GM19397 (cell line): Measurements from ENCODE around the gene APH1A.
A peak's percentile ranks its signal among the peaks of the same experiment; 100 is the strongest.
"Not testable (repeated sequence)": the region's sequence is repeated elsewhere in the genome, so short reads cannot be mapped to it uniquely, and the experiment has no call there.

Source experiments
- ATAC-seq: cut with Tn5 transposase; IDR thresholded peaks from one replicate; pipeline ENCODE4 v1.9.1; 2021; ENCODE audit warnings: mild to moderate bottlenecking, moderate library complexity; ENCODE audit not compliant: unreplicated experiment

The APH1A gene

DNA sequence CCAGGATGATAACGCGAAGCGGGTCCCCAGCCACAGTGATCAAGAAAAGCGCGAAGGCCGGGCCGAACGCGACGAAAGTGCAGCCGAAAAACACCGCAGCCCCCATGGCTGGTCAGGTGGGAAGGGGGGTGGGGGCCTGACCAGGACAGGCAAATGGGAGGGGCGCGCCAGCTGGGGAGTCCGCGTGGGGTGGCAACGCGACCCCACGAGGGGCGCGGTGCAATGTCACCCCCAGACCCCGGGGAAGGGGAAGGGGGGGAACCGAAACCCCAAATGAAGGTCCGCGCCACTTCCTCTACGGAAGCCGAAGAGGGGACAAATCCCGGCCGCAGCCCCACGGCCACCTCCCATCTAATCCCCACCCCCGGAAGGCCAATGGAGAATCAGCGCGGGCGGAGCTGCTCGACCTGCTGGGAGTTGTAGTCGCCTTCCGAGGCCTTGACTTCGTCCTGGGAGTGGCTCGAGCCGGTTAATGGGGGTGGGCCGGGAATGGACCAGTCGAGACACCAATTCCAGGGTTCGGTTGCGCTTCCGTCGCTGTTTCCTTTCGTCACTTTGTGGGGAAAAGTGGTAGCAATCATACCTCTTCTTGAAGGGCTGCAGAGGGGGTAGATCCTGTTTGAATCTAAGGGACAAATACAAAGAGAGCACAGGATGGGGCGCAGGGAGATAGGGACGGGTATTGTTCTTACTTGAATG, at the start of gene APH1A:
Gene APH1A (minus strand): TSS at position 312 of the 699 bp plus-strand sequence. CDS start 206 bp downstream, at position 106.
- ATAC-seq: peak; percentile 89

GRCh38 chr1:150314691-150315090, 45.9 kb upstream of the APH1A start:
- ATAC-seq: not testable (repeated sequence)

DNA sequence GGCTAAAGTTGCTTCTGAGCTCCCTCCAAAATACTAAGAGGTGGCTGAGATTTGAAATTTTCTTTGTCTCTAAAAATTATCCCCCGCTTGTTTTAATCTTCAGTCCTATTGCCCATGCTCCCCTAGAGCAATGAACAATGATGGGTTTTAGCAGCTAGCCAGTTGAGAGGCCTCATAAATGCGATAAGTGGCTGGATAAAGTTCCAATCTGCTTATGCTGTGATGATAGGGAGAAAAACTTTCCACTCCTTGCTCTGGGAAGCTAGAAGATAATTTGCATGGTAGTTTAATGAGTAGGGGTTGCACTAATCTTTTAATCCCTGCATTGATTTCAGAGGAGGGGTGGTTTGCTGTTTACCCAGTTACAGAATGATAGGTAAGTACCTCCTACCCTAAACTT, 42.9 kb upstream of the APH1A start:
- ATAC-seq: no peak

DNA sequence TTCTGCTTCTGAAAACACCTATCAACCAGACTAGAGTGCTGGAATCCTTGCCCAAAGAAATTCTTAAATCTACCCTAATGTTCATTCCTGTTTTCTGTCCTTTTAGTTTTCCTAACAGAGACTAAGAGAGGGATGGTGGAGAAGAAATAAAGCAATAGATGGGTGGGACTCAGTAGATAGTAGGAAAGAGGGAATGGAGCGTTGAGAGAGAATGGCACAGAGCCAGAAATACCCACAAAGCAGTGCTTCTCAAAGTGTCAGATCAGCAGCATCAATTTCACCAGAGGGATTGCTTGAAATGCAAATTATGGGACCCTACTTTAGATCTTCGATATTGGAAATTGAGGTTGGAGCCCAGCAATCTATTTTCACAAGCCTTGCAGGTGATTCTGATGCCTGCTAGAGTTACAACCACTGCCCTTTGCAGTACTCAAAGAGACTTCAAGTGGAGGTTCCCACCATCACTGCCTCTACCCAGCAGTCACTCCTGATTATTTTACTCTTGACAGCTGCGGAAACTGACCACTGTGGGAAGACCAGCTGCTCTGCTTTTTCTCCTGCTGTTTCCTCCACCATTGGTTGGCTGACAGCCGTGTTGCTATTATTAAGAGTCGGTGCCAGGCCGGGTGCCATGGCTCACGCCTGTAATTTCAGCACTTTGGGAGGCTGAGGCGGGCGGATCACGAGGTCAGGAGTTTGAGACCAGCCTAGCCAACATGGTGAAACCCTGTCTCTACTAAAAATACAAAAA, 41.1 kb upstream of the APH1A start:
- no peak for ATAC-seq

GRCh38 chr1:150308585-150308984, 39.8 kb upstream of the APH1A start:
- ATAC-seq: not testable (repeated sequence)

DNA sequence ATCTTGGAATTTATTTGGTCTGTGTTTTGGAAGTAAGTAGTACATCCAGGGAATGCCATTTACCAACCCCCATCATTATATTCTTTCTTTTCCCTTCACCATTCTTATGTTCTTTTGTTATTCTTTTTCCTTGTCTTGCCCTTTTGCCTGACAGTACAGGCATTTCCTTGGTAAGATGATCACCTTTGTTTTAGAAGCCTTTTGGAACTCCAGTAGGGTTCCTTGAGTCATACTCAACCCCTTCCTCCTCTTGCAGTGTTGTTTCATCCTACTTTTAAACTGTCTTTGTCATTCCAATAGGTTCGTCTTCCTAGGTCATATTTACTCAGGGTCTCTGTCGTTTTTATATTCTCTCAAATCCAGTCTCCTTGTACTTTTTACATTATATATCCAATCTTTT, 34.1 kb upstream of the APH1A start:
- no peak for ATAC-seq

DNA sequence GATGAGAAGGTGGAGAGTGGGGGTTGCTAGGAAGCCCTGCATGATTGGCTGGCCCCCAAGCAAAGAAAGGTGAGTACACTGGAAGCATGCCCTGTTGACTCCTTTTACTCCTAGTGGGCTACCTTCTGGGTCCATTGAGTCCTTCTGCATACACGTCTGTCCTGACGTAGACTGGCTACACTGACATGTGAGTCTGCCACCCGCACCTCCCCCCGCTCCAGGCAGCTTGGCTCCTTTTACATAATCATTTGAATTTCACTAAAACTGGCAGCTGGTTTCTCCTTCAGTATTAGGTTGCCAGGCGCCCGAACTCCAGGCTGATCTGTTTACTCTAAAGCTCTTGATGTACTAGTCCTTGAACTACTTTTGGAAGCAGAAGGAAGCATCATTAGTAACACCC, 33.5 kb upstream of the APH1A start:
- ATAC-seq: no peak

DNA sequence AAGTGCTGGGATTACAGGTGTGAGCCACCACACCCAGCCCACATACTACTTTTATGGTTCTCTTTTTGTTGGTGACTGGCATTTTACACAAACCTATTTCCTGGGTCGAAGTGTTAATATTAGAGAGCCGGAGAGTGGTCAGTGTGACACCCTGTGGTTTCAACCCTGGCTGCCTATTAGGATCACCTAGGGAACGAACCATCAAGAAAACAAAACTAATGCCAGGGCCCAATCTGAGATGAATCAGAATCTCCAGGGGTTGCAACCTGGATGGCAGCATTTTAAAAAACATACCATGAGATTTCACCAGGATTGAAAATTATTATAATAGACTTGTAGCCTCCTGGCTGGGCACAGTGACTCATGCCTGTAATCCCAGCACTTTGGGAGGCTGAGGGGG, 30.9 kb upstream of the APH1A start:
- ATAC-seq: no peak

- no peak for ATAC-seq
Measured at GRCh38 chr1:150295476-150295875, 26.7 kb upstream of the APH1A start.

DNA sequence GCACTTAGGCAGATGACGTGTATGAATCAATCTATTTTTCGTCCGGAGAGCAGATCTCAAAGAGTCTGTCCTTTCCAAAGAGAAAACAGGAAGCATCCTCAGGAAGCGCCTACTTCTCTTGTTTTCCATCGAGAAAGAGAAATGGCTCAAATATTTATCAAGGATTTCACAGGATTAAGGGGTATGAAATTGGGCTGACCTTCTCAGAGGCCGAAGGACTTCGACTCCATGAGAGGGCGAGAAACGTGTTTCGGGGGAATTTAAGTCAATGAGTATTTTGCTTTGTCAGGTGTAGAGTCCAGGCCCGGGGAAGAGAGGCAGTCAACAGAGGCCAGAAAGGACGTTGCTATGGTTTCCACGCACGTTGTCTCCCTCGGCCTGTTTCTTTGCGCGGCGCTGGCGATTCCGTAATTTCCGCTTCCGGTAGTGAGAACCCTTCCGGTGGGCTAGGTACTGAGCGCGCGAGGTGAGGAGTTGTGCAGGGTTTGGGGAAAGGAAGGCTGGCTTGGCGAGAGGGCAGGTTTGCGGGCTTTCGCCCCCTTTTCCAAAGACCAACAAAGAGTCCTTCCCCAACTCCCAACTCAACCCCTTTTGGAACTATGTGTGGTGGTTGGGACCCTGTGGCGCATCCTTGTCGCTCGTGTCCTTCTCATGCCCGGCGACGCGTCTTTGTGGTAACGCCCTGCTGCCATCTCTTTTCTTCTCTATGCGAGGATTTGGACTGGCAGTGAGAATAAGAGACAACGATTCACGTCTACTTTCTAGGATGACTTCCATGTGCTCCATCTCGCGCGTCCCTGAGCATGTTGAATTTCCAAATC, 24.8 kb upstream of the APH1A start, which contains the start of gene MRPS21:
Gene MRPS21 (plus strand): TSS at position 429 of the 821 bp plus-strand sequence. CDS start 506 bp downstream, outside the sequence.
- ATAC-seq: peak; percentile 94

DNA sequence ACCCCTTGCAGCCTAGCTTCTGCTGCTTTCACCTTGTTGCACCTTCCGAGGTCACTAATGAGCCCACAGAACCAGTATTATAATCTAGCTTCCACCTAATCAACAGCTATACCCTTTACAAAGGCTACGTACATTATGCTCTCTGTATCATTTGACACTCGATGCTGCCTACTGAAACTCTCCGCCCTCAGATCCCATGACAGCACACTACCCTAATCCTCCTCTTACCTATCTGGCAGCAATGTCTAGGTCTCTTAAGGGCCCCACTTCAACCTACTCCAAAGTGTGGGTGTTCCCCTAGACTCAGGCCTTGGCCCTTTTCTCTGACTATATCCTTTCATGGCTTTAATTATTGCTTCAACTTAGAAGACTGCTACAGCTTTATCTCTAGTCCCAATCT, 20.0 kb upstream of the APH1A start:
- ATAC-seq: no peak

- no peak for ATAC-seq
Measured at GRCh38 chr1:150288382-150288781, 19.6 kb upstream of the APH1A start.

- ATAC-seq: no peak
Measured at GRCh38 chr1:150283260-150283659, 14.4 kb upstream of the APH1A start.

- no peak for ATAC-seq
Measured at GRCh38 chr1:150282558-150282958, 13.7 kb upstream of the APH1A start.

- peak; percentile 81 for ATAC-seq
Measured at GRCh38 chr1:150281758-150282557, 13.1 kb upstream of the APH1A start, which contains the start of gene CIART. Gene CIART, plus strand, starts transcription at chr1:150282554. Its CDS starts 714 bp downstream, at chr1:150283268.

DNA sequence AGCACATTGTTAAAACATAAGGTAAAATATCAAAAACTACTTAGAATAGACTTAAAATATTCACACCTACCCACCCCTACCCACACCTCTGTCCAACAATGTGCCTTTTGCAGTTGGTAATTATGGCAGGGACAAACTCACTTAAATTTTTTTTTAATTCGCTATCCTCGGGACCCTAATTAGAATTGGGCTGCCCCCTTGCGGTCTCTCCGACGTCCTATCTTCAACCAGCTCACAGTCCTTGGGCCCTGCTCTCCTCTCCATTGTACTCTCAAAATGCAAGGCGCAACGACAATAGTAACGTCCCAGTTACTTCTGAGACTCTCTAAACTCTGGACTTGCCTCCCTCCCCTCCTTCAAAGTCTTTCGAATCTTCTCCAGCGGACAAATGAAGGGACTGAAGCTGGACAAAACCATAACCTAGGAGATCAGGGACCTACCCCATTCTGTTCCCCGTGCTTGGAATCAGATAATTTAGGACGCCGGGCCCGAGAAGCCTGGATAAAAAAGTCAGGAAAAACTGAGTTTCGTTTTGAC, 12.5 kb upstream of the APH1A start:
- ATAC-seq: no peak

GRCh38 chr1:150280138-150280707, 11.4 kb upstream of the APH1A start:
- no peak for ATAC-seq

- ATAC-seq: no peak
Measured at GRCh38 chr1:150273311-150273710, 4.5 kb upstream of the APH1A start.

DNA sequence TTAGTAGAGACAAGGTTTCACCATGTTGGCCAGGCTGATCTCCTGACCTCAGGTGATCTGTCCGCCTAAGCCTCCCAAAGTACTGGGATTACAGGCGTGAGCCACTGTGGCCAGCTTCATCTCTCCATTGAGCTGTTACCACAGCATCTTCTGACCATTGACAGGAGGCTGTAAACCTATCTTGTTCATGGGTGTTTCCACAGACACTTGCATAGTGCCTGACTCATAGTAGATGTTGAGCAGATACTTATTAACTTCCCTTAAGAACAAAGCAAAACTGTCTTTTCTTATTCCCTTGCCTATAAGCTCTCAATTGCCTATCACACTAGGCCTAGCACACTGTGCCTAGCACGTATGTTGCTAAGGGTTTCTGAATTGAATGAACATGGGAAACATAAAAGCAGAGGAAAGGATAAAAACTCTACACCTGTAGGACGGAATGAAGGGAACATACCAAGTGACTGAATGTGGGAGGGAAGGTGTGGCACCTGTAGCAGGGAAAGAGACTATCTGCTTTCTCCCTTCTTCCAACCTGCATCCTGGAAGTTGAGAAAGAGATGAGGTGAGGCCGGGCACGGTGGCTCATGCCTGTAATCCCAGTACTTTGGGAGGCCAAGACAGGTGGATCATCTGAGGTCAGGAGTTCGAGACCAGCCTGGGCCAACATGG, 2.6 kb upstream of the APH1A start:
- no peak for ATAC-seq
